WERI-Rb-1 (cell line): ENCODE measurements around the gene SLC22A1.

ENCODE experiments used
- DNase-seq: peaks from one replicate; pipeline ENCODE4 v3.0.0-alpha.2; 2020
- H3K27ac ChIP-seq: fragments of 250-450 bp; sonication (Bioruptor Pico); 2 replicates; pipeline ENCODE4 v1.5.1; 2020; ENCODE audit warnings: mild to moderate bottlenecking, moderate library complexity
- H3K27me3 ChIP-seq: fragments of 250-450 bp; sonication (Bioruptor Pico); 2 replicates; pipeline ENCODE4 v1.5.1; 2021; ENCODE audit warnings: mild to moderate bottlenecking, low read depth, moderate library complexity; ENCODE audit not compliant: insufficient read depth, severe bottlenecking
- H3K36me3 ChIP-seq: fragments of 250-450 bp; sonication (Bioruptor Pico); 2 replicates; pipeline ENCODE4 v1.5.1; 2020; ENCODE audit warnings: mild to moderate bottlenecking, moderate library complexity
- H3K4me3 ChIP-seq: 2 replicates; pipeline ENCODE4 v1.5.1; 2011; ENCODE audit warnings: low read depth, mild to moderate bottlenecking, control low read depth, low read length
- H3K9me3 ChIP-seq: fragments of 250-450 bp; sonication (Bioruptor Pico); 2 replicates; pipeline ENCODE4 v1.5.1; 2021; ENCODE audit warnings: mild to moderate bottlenecking, moderate library complexity; ENCODE audit not compliant: severe bottlenecking
- TF ChIP-seq, protein P1 (sequence below): IDR thresholded peaks from 2 replicates; pipeline ENCODE4 v1.5.1; 2011; ENCODE audit warnings: low read depth, mild to moderate bottlenecking, control low read depth, inconsistent platforms, low read length

SLC22A1 gene

DNA sequence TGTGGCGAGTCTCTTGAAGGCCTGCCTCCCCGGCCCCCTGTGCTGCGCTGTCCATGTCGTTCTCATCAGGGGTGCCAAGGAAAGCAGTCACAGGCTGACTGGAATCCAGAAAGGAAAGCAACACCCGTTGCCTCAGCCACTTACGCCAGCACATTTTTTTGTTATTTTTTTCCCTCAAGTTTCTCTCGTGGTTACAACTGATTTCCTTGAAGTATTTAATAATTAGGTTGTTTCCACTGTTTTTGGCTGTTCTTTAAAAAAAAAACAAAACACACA is 17.9 kb upstream of the SLC22A1 start:
- no peaks in the 10 kb centered on the region for H3K27me3 ChIP-seq
- no peak overlapping the region for H3K27ac ChIP-seq
- H3K9me3 ChIP-seq, result no peaks in the 10 kb centered on the region
- TF ChIP-seq, protein P1, sequence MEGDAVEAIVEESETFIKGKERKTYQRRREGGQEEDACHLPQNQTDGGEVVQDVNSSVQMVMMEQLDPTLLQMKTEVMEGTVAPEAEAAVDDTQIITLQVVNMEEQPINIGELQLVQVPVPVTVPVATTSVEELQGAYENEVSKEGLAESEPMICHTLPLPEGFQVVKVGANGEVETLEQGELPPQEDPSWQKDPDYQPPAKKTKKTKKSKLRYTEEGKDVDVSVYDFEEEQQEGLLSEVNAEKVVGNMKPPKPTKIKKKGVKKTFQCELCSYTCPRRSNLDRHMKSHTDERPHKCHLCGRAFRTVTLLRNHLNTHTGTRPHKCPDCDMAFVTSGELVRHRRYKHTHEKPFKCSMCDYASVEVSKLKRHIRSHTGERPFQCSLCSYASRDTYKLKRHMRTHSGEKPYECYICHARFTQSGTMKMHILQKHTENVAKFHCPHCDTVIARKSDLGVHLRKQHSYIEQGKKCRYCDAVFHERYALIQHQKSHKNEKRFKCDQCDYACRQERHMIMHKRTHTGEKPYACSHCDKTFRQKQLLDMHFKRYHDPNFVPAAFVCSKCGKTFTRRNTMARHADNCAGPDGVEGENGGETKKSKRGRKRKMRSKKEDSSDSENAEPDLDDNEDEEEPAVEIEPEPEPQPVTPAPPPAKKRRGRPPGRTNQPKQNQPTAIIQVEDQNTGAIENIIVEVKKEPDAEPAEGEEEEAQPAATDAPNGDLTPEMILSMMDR, result no peak
- H3K4me3 ChIP-seq, result no peak overlapping the region
- DNase-seq, result no peak
- H3K36me3 ChIP-seq, result peaks cover 28% of the 10 kb centered on the region

- H3K4me3 ChIP-seq, result no peak overlapping the region
- peaks cover 18% of the 10 kb centered on the region for H3K36me3 ChIP-seq
- TF ChIP-seq, protein P1, result no peak
- no peaks in the 10 kb centered on the region for H3K27me3 ChIP-seq
- H3K9me3 ChIP-seq, result no peaks in the 10 kb centered on the region
- no peak for DNase-seq
- no peak overlapping the region for H3K27ac ChIP-seq
Measured at GRCh38 chr6:160104821-160105517, 16.6 kb upstream of the SLC22A1 start.

DNA sequence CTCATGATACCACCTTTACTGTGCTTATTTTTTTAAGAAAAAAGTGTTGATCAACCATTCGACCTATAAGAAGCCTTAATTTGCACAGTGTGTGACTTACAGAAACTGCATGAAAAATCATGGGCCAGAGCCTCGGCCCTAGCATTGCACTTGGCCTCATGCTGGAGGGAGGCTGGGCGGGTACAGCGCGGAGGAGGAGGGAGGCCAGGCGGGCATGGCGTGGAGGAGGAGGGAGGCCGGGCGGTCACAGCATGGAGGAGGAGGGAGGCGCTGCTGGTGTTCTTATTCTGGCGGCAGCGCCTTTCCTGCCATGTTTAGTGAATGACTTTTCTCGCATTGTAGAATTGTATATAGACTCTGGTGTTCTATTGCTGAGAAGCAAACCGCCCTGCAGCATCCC is 15.6 kb upstream of the SLC22A1 start:
- H3K4me3 ChIP-seq, result no peak overlapping the region
- no peaks in the 10 kb centered on the region for H3K27me3 ChIP-seq
- H3K27ac ChIP-seq, result no peak overlapping the region
- DNase-seq, result no peak
- TF ChIP-seq, protein P1, result no peak
- peaks cover 17% of the 10 kb centered on the region for H3K36me3 ChIP-seq
- H3K9me3 ChIP-seq, result no peaks in the 10 kb centered on the region

DNA sequence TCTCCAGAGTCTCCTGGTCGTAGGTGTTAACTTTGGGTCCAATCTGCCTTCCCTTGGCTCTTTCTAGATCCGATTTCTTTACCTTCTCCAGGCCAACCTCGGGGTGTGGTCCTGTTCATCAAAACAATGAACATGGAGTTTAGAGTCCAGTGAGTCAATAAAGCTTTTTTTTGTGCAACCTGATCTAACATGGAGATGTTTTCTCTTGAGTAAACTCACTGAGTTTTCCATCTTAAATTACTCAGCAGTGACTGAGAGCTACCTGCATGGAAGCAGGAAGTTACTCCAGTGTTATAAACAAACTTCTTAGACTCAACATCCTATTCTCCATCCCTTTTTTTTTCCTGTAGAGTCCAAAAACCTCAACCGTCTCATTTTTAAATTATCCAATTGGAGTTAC is 14.9 kb upstream of the SLC22A1 start:
- no peak for DNase-seq
- H3K9me3 ChIP-seq, result no peaks in the 10 kb centered on the region
- no peak overlapping the region for H3K27ac ChIP-seq
- no peaks in the 10 kb centered on the region for H3K27me3 ChIP-seq
- H3K4me3 ChIP-seq, result no peak overlapping the region
- TF ChIP-seq, protein P1, result no peak
- H3K36me3 ChIP-seq, result peaks cover 15% of the 10 kb centered on the region

GRCh38 chr6:160108077-160108476 is 13.5 kb upstream of the SLC22A1 start:
- Histone ChIP-seq H3K27me3 (no peaks in the 10 kb centered on the region), H3K27ac (no peak overlapping the region), H3K9me3 (no peaks in the 10 kb centered on the region), H3K36me3 (peaks cover 15% of the 10 kb centered on the region), H3K4me3 (no peak overlapping the region)
- TF ChIP-seq, protein P1, result no peak
- DNase-seq, result no peak

GRCh38 chr6:160110586-160111123 is 11.0 kb upstream of the SLC22A1 start:
- DNase-seq, result no peak
- no peaks in the 10 kb centered on the region for H3K9me3 ChIP-seq
- H3K27me3 ChIP-seq, result no peaks in the 10 kb centered on the region
- no peak overlapping the region for H3K27ac ChIP-seq
- TF ChIP-seq, protein P1, result no peak
- H3K4me3 ChIP-seq, result no peak overlapping the region
- peaks cover 1% of the 10 kb centered on the region for H3K36me3 ChIP-seq
